Measurements from ENCODE around the gene RAB11B. TPM values are rescaled to one million over a fixed set of nuclear protein-coding genes. Genes with fewer than 3 reads are reported as not detected.
A peak's percentile ranks its signal among the peaks of the same experiment; 100 is the strongest.
"Not testable (repeated sequence)": the region's sequence is repeated elsewhere in the genome, so short reads cannot be mapped to it uniquely, and the experiment has no call there.

RAB11B gene
- total RNA-seq, 2 donors from 2014 or later: 102 to 105 TPM

DNA sequence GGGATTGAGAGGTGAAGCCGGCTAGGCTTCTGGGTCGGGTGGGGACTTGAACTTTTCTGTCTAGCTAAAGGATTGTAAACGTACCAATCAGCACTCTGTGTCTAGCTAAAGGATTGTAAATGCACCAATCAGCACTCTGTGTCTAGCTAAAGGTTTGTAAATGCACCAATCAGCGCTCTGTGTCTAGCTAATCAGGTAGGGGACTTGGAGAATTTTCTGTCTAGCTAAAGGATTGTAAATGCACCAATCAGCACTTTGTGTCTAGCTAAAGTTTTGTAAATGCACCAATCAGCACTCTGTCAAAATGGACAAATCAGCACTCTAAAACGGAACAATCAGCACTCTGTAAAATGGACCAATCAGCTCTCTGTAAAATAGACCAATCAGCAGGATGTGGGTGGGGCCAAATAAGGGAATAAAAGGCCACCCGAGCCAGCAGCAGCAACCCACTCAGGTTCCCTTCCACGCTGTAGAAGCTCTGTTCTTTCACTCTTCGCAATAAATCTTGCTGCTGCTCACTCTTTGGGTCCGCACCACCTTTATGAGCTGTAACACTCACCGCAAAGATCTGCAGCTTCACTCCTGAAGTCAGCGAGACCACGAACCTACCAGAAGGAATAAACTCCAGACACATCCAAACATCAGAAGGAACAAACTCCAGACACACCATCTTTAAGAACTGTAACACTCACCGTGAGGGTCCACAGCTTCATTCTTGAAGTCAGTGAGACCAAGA lies 10.8 kb upstream of the RAB11B start:
- H3K27ac Mint-ChIP-seq; H3K9me3 Mint-ChIP-seq; DNase-seq (ENCODE audit: low spot score); ATAC-seq; H3K27me3 Mint-ChIP-seq; H3K36me3 Mint-ChIP-seq; H3K4me3 Mint-ChIP-seq; H3K4me1 Mint-ChIP-seq (ENCODE audit: low read depth in 2 of 2): not testable (repeated sequence)

DNA sequence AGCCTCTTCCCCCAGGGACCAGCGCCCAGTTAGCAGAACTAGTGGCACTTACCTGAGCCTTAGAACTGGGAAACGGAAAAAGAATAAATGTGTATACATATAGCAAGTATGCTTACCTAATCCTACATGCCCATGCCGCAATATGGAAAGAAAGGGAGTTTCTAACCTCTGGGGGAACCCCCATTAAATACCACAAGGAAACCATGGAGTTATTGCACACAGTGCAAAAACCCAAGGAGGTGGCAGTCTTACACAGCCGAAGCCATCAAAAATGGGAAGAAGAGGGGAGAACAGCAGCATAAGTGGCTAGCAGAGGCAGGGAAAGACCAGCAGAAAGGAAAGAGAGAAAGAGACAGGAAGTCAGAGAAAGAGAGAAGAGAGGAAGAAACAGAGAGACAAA lies 5.6 kb upstream of the RAB11B start:
- H3K9me3 Mint-ChIP-seq; DNase-seq (ENCODE audit: low spot score); H3K4me3 Mint-ChIP-seq; H3K4me1 Mint-ChIP-seq (ENCODE audit: low read depth in 2 of 2); H3K36me3 Mint-ChIP-seq; ATAC-seq; H3K27me3 Mint-ChIP-seq: not testable (repeated sequence)
- H3K27ac Mint-ChIP-seq: peak overlapping the region in 1 of 2 donors; percentile 8

DNA sequence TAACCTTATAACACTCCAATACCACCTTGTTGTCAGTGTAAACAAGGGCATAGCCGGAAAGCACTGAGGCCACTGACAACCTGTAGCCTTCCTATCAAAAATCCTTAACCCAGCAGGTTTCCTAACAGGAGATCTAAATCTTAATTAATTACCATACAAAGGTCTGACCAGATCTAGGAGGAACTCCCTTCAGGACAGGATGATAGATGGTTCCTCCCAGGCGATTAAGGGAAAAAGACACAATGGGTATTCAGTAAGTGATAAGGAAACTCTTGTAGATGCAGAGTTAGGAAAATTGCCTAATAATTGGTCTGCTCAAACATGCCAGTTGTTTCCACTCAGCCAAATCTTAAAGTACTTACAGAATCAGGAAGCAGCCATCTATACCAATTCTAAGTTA lies 5.1 kb upstream of the RAB11B start:
- H3K4me1 Mint-ChIP-seq (ENCODE audit: low read depth in 2 of 2); H3K9me3 Mint-ChIP-seq; ATAC-seq; DNase-seq (ENCODE audit: low spot score); H3K36me3 Mint-ChIP-seq; H3K27me3 Mint-ChIP-seq; H3K4me3 Mint-ChIP-seq; H3K27ac Mint-ChIP-seq: not testable (repeated sequence)

DNA sequence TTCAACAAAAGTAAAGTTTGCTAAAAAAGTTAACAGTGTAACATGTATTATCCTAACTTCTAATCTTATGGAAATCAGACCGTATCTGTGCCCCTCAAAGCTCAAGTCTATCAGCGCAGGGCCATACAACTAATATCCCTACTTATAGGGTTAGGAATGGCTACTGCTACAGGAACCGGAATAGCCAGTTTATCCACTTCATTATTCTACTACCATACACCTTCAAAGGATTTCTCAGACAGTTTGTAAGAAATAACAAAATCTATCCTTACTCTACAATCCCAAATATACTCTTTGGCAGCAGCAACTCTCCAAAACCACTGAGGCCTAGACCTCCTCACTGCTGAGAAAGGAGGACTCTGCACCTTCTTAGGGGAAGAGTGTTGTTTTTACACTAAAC lies 4.6 kb upstream of the RAB11B start:
- ATAC-seq; H3K27me3 Mint-ChIP-seq; H3K4me1 Mint-ChIP-seq (ENCODE audit: low read depth in 2 of 2); H3K36me3 Mint-ChIP-seq; H3K4me3 Mint-ChIP-seq; H3K27ac Mint-ChIP-seq; DNase-seq (ENCODE audit: low spot score); H3K9me3 Mint-ChIP-seq: not testable (repeated sequence)

DNA sequence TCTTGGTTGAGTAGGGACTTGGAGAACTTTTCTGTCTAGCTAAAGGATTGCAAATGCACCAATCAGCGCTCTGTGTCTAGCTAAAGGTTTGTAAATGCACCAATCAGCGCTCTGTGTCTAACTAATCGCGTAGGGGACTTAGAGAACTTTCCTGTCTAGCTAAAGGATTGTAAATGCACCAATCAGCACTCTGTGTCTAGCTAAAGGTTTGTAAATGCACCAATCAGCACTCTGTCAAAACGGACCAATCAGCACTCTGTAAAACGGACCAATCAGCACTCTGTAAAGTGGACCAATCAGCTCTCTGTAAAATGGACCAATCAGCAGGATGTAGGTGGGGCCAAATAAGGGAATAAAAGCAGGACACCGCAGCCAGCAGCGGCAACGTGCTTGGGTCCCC lies 3.7 kb upstream of the RAB11B start:
- not testable (repeated sequence) for ATAC-seq; H3K27me3 Mint-ChIP-seq; H3K36me3 Mint-ChIP-seq; H3K4me3 Mint-ChIP-seq; DNase-seq (ENCODE audit: low spot score); H3K9me3 Mint-ChIP-seq; H3K27ac Mint-ChIP-seq
- H3K4me1 Mint-ChIP-seq (ENCODE audit: low read depth in 2 of 2): peaks cover 5 to 10% of the 10 kb centered on the region in 2 donors

DNA sequence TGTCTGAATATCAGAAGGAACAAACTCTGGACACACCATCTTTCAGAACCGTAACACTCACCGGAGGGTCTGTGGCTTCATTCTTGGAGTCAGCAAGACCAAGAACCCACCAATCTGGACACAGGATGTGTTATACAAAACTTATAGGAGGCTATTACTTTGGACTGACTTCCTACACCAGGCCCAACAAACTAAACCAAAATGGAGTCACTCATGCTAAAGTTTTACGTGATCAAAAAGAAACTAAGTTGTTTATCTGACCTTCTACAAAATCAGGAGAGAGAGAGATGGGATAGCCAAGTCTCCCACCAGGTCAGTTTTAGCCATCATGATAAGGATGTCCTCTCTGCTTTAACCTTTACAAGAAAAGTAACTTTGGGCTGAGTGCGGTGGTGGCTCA lies 3.2 kb upstream of the RAB11B start:
- Mint-ChIP-seq H3K4me3 (no peak overlapping the region), H3K36me3 (no peaks in the 10 kb centered on the region), H3K27ac (no peak overlapping the region), H3K4me1 (ENCODE audit: low read depth in 2 of 2) (peaks cover 5 to 15% of the 10 kb centered on the region in 2 donors), H3K27me3 (no peaks in the 10 kb centered on the region), H3K9me3 (no peaks in the 10 kb centered on the region)
- ATAC-seq (no peak), DNase-seq (ENCODE audit: low spot score) (no peak)

DNA sequence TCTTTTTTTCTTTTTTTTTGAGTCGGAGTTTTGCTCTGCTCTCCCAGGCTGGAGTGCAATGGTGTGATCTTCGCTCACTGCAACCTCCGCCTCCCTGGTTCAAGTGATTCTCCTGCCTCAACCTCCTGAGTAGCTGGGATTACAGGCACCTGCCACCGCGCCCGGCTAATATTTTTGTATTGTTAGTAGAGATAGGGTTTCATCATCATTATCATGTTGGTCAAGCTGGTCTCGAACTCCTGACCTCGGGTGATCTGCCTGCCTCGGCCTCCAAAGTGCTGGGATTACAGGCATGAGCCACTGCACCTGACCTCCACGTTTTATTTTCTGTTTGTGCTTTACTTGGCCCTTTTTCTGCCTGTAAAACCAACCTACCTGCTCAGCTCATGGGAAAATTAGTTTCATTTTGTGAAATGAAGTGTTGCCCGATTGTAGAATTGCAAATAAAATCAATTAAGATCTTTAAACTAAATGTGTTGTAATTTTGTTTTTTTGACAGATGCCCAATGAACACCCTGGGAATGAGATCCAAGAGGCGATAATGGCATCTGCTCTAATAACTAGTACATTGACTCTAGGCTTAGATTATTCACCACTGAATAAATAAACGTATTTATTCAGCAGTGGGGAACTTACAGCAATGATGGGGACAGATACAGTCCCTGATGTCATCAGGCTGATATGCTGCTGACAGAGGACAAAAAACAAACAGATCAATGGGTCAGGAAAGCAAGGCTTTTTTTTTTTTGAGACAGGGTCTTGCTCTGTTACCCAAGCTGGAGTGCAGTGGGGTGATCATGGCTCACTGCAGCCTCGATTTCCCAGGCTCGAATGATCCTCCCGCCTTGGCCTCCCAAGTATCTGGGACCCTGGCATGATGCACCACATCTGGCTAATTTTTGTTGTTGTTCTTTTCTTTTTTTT lies 2.2 kb upstream of the RAB11B start:
- Mint-ChIP-seq H3K4me1 (ENCODE audit: low read depth in 2 of 2) (peaks cover 7 to 22% of the 10 kb centered on the region in 2 donors), H3K27ac (no peak overlapping the region), H3K4me3 (peak overlapping the region; percentile 30), H3K9me3 (no peaks in the 10 kb centered on the region), H3K36me3 (no peaks in the 10 kb centered on the region), H3K27me3 (no peaks in the 10 kb centered on the region)
- DNase-seq (ENCODE audit: low spot score) (no peak), ATAC-seq (no peak)

DNA sequence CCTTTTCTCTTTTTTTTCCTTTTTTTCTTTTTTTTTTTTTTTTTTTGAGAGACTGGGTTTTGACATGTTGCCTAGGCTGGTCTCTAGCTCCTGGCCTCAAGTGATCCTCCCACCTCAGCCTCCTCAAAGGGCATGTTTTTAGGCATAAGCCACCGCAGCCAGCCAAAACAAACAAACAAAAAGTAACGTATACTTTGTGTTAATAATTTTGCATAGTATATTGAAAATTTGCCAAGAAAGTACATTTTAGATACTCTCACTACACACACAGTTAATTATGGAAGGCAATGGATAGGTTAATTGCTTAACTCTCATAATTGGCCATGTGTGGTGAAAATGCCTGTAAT lies 1.6 kb upstream of the RAB11B start:
- ATAC-seq: no peak
- no peak for DNase-seq (ENCODE audit: low spot score)
- no peak overlapping the region for H3K27ac Mint-ChIP-seq
- H3K4me1 Mint-ChIP-seq (ENCODE audit: low read depth in 2 of 2): peaks cover 10 to 24% of the 10 kb centered on the region in 2 donors
- no peaks in the 10 kb centered on the region for H3K27me3 Mint-ChIP-seq
- no peak overlapping the region for H3K4me3 Mint-ChIP-seq
- no peaks in the 10 kb centered on the region for H3K9me3 Mint-ChIP-seq
- no peaks in the 10 kb centered on the region for H3K36me3 Mint-ChIP-seq

DNA sequence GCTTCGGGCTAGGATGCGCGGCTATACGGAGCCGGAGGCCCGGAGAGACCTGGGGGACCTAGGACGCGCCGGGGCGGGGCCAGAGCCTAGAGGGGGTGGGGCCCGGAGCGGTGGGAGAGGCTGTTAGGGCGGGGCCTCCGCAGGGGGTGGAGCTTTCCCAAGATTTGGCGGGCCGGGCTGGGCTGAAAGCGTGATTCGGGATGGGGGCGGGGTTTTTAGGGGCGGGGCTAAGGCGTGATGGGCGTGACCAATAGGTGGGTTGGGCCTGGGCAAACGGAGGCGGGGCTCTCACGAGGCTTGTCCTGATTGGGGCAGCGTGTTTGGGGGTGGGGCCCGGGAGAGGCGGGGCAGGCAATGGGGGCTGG lies 439 bp downstream of the RAB11B start:
- Mint-ChIP-seq H3K36me3 (no peaks in the 10 kb centered on the region), H3K4me1 (ENCODE audit: low read depth in 2 of 2) (peaks cover 5 to 19% of the 10 kb centered on the region in 2 donors), H3K4me3 (peak overlapping the region; percentile 90)

DNA sequence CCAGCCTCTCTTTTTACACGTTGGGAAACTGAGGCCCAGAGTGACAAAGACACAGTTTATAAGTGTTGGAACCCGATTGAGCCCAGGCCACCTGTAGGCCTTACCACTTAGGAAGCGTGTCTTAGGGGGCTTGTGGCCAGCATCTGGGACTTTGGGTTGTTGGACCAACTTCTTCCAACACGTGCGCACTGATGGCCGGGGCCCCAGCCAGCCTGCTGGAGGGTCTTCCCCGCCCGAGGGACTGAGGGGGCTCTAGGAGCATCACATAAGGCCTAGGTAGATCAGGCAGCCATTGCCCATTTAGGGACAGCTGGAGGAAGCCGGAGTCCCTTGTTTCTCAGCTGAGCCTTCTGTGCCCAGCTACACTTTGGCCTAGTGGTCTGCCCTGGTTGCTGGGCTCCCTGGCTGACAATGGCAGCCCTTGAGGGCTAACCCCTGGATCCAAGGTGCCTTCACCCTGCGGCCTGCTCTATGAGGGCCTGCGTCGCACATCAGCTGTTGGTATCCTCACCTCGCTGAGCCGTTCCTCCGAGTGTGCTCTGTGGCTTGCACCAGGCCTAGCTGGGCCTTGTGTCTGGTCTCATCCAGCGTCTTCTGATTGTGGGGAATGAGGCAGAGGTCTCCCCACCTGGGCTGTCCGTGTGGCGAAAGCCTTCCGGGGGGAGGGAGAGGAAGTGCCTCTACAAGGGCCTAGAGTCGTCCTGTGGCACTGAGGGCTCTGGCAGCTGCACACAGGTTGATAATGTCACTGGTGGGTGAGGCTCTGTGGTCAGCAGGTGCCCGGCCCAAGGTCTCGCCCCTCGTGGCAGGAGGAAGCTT lies 1.2 kb downstream of the RAB11B start:
- Mint-ChIP-seq H3K36me3 (no peaks in the 10 kb centered on the region), H3K4me3 (peak overlapping the region; percentile 90), H3K9me3 (no peaks in the 10 kb centered on the region), H3K27ac (peak overlapping the region; percentile 89 to 95), H3K27me3 (no peaks in the 10 kb centered on the region), H3K4me1 (ENCODE audit: low read depth in 2 of 2) (peaks cover 10 to 24% of the 10 kb centered on the region in 2 donors)
- no peak for ATAC-seq
- DNase-seq (ENCODE audit: low spot score): no peak

More for the DNA sequence above, 439 bp downstream of the RAB11B start:
- peak; percentile 82 to 85 for ATAC-seq
- H3K27me3 Mint-ChIP-seq: no peaks in the 10 kb centered on the region
- peak; percentile 91 for DNase-seq (ENCODE audit: low spot score)
- peak overlapping the region; percentile 89 to 95 for H3K27ac Mint-ChIP-seq
- H3K9me3 Mint-ChIP-seq: no peaks in the 10 kb centered on the region

DNA sequence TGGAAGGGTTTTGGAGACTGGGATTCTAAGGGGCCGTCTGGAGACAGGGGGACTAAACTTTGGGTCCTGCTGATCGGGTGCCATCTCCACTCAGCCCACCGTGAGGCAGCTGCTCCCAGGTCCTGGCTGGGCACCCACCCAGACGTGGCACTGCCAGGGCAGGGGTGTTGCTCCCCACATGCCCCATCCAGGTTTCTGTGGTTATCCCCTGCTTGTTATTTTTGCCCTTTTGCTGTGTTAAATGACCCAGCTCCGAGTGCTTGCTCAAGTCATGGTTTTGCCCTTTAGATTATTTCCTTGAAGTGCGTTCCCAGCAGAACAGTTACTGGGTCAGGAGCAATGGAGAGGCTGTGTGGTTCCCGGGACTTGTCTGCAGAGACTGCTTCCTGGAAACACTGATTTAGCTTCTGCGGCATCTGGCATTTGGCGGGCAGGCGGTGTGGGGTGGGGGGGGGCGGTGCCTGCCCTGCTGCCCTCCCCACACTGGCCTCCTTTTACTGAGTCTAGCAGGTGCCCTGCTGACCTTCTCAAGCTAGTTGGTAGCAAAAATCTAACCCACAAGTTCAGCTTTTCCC lies 1.9 kb downstream of the RAB11B start:
- Mint-ChIP-seq H3K27me3 (no peaks in the 10 kb centered on the region), H3K27ac (no peak overlapping the region), H3K4me3 (peak overlapping the region; percentile 52), H3K36me3 (no peaks in the 10 kb centered on the region), H3K9me3 (no peaks in the 10 kb centered on the region), H3K4me1 (ENCODE audit: low read depth in 2 of 2) (peaks cover 16 to 30% of the 10 kb centered on the region in 2 donors)
- ATAC-seq (no peak), DNase-seq (ENCODE audit: low spot score) (no peak)

DNA sequence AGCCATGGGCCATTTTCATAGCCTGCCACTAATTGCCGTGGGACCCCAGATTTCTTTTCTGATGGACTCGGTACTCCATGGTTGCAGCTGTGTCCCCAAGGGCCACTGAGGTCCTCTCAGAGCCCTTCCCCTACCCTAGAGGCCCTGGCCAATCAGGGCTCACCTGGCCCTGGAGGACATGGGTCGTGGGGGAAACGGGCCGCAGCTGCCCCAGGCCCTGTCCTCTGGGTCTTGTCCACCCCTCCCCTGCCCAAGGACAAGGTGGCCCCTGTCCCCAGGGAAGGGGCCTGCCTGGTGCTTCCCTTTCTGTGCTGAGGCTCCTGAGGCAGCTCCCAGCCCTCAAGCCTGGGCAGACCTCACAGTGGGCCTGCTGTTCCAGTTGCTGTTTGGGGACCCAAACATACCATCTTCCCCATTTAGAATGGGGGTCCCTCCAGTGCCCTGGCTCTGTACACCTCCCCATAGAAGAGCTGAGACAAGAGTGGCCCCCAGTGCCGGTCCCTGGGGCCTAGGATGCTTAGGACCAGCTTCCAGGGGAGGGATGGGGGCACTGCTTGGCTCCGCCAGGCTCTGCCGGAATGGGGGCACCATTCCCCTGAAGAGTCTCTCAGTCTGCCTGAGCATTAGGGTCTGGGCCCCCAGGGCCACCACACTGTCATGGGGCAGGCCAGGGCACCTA lies 3.2 kb downstream of the RAB11B start:
- peak overlapping the region; percentile 33 for H3K4me3 Mint-ChIP-seq
- H3K4me1 Mint-ChIP-seq (ENCODE audit: low read depth in 2 of 2): peaks cover 20 to 34% of the 10 kb centered on the region in 2 donors
- H3K27ac Mint-ChIP-seq: peak overlapping the region in 1 of 2 donors; percentile 39
- DNase-seq (ENCODE audit: low spot score) (no peak), ATAC-seq (no peak)
- H3K27me3 Mint-ChIP-seq: no peaks in the 10 kb centered on the region
- H3K36me3 Mint-ChIP-seq: no peaks in the 10 kb centered on the region
- no peaks in the 10 kb centered on the region for H3K9me3 Mint-ChIP-seq

DNA sequence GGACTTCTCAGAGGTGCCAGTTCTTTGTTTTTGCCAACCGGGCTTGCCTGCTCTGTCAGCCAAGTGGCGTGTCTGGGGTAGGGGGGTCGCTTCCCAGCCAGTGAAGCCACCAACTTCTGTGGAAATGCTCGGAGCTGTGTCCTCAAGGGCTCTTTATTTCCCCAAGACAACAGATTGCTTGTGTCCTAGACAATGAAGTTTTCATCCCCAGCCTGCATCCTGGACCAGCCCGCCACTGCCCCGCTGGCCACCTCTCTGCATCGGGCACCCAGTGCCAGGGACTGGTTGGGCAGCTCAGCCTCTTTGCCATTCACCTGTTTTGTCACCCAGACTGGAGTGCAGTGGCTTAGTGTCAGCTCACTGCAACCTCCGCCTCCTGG lies 3.7 kb downstream of the RAB11B start:
- Mint-ChIP-seq H3K27ac (no peak overlapping the region), H3K4me1 (ENCODE audit: low read depth in 2 of 2) (peaks cover 20 to 34% of the 10 kb centered on the region in 2 donors), H3K4me3 (no peak overlapping the region), H3K27me3 (no peaks in the 10 kb centered on the region), H3K9me3 (no peaks in the 10 kb centered on the region), H3K36me3 (no peaks in the 10 kb centered on the region)
- ATAC-seq (no peak), DNase-seq (ENCODE audit: low spot score) (no peak)
